Muscle of back (tissue), 11 donors: ENCODE measurements around the gene UTS2B. TPM values are rescaled to one million over a fixed set of nuclear protein-coding genes. Genes with fewer than 3 reads are reported as not detected.

ENCODE experiments used
- DNase-seq, 3 donors: peaks; one replicate each; pipeline versions ENCODE4 v3.0.0 to v3.0.0-alpha.2; 2013
- polyA plus RNA-seq, 10 donors: library from polyadenylated mRNA; unstranded; fragments of 120-200 nt; gene quantifications; one replicate each; pipeline ENCODE4 v1.2.1, GENCODE V29; 2013; ENCODE audit not compliant: insufficient read length in 10 of 10

UTS2B gene
- polyA plus RNA-seq, 10 donors = 0.12 to 0.22 (median 0.16) TPM; not detected in 7

DNA sequence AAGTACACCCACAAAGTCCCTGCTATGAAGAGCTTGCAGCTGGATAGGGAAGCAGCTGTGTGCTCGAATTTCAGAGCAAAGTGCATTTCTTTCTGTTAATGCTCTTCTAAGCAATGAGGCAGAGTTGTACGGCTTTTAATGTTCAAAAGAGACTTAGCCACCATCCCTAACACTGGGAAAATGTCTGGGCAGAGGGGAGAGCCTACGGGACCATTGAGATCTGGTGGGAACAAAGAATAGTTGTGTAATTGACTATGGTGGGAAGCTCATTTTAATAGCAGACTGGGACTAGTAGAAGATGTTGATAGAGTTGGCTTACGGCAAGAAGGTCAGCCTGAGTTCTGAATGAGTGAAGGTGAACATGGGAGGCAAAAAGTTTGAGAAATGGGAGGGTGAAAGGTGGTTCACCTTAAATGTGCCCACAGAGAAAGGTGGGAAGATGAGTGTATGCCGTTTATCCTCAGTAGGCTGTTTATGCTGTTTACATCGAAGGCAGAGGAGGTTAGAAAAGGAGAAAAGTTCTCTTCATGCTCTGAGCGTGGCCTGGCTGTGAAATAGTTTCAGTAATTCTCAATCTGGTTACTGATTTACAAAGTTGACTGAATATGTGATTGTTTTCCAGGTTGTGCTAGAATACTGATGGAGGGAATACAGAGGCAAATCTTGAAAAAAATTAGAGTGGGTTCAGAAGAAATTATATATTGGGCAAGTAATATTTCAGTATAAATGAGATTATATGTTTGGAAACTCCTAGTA lies 22.9 kb upstream of the UTS2B start:
- DNase-seq = no peak

DNA sequence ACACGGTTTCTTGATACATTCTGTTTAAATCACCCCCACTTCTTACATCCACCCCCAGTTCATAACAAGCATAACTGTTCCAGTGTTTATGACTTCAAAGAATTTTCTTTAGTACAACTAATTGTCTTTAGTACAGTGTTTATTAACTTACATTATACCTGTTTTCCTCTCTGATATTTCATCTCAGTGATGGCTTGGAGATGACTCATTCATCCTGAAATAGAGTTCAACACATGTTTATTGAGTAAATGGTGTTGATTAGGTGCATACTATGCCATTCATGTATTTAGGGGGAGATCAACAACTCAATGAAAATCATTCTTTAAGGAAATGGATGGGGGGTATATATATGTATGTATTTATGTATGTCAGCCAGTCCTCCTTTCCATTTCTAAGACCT lies 21.7 kb upstream of the UTS2B start:
- no peak for DNase-seq

DNA sequence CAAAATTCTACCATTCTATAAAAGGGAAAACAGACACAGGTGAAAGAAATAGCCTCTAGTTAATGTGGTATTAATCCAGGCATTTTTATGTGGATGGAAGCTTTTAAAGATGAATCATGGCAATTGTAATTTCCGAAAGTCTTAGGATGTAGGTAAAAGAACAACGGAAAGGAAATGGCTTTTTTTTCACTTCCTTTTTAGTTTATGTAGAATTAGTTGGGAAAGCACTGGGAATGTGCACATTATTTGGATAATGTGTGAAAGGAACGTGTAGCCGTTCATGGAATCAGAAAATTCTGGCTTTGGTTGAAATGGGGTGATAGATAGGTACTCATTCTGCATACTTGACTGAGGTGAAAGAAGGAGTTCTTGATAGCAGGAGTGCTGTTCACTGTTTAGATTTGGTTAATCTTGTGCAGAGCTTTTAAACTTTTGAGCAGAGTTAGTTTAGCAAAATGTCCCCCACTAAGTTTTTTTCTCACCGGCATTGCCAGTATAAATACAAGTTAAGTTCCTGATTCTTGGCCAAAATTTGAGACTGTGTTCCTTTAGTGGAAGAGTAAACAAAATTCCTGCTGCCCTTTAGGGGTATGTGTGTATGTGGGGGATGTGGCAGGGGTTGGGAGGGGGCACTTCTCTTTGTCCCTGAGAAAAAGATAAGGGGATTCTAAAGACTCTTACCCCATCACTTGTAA lies 20.2 kb upstream of the UTS2B start:
- DNase-seq = no peak

- no peak for DNase-seq
Observed at GRCh38 chr3:191348098-191348497, 17.8 kb upstream of the UTS2B start.

DNA sequence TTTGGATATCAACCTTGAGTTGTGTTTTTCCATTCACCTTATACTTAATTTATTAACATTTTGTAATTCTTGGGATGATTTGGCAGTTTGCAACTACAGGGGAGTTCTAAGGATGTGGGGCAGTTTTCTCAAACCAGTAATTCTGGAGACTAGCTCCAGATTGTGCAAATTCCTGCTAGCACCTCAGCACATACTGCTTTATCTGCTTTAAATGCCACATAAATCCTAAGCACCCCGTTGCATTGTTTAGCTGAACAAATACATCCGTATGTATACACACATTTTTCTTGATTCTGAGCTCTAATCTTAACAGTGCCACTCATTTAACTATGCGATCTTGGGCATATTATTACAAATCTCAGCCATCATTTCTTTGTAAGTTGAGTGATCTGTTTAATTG lies 16.9 kb upstream of the UTS2B start:
- no peak for DNase-seq

GRCh38 chr3:191345334-191345733 lies 15.0 kb upstream of the UTS2B start:
- no peak for DNase-seq

DNA sequence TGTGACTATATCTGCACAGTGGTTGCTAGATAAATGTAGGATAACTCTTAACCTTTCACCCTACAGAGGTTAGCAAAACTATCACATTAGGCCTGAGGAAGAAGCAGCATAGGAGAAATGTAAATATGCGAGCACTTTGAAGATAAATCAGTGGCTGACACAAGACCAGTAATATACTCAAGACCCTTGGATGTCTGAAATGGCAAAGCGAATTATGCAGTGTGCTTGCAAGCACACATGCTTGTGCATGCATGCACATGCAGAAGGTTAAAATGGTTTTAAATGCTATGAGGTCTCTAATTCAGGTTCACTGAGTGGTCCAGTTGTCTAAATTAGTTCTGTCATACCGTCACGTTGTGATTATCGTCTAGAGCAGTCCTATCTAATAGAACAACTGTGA lies 13.6 kb upstream of the UTS2B start:
- DNase-seq = no peak

DNA sequence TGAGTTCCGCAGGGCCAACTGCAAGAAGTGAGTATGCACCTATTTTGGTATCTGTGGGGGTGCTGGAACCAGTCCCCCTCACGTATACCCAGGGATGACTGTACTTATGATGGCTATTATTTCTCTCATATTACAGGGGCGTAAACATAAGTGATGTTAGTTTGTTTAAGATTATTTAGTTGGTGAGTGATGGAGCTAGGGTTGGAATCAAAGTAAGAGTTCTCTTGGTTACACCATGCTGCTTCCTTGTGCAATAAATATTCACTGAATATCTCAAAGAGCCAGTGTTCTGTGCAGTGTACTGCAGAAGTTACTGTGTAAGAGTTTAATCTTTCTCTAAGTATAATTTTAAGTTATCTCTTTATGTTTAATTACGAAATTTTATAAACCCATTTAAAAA lies 12.8 kb upstream of the UTS2B start:
- no peak for DNase-seq

DNA sequence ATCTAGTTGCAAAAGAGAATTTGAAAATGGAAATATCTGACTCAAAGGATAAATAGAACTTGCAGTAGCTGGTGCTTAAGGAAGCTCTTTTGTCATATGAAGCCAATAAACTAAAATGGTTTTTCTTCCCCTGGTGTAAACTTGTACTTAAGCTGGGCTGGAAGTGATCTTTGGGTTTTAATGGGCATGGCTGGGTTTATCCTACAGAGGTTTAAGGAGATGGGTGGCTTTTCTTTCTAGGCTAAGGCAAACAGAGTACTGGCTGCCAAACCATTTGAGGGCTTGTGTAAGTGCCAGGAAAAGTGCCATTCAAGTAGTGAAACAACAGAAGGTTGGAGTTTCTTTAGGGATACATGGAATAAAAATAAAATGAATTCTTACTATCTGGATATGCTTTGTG lies 12.1 kb upstream of the UTS2B start:
- DNase-seq = no peak

GRCh38 chr3:191342006-191342405 lies 11.7 kb upstream of the UTS2B start:
- DNase-seq = no peak

DNA sequence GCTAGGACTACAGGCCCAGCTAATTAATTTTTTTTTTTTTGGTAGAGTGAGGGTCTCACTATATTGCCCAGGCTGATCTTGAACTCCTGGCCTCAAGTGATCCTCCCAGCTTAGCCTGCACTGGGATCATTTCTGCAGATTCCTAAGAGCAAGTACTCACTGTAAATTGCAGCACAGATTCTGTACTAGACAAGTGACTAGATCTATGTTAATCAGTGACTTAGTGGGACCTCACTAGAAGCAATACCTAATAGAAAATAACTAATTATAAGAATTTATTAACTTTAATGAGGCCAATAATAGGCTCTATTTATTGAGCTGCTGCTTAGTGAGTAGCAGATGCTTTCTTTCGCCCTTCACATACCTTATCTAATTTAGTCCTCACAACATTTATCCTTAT lies 10.6 kb upstream of the UTS2B start:
- no peak for DNase-seq

GRCh38 chr3:191340351-191340750 lies 10.0 kb upstream of the UTS2B start:
- no peak for DNase-seq

- DNase-seq = no peak
Observed at GRCh38 chr3:191339316-191339917, 9.1 kb upstream of the UTS2B start.

DNA sequence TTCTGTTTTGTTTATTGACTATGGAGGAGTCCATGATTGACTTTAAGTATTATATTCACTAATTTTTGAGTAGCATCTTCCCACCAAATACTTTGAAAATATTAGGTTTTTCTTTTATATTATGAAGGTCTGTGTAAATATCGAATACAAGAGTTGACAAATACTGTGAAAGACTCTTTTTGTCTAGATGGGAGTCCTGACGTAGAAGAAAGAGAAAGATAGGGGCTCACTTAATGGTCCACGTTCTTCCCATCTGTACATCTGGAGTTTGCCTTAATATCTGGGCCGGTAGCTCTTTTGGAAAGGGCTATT lies 7.8 kb upstream of the UTS2B start:
- no peak for DNase-seq

DNA sequence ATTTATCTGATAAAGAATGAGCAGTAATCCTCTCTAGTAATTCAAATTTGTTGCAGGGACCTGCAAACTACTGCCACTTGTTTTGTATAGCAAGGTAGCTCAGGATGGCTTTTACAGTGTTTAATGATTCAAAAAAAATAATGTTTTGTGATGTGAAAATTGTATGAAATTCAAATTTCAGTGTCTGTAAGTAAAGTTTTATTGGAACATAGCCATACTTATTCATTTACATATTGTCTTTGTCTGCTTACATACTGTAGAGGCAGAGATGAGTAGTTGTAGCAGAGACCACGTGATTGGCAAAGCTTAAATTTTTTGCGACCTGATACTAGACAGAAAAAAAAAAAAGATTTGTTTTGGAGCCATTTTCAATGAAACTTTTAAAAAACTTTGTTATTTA lies 6.5 kb upstream of the UTS2B start:
- DNase-seq = no peak

DNA sequence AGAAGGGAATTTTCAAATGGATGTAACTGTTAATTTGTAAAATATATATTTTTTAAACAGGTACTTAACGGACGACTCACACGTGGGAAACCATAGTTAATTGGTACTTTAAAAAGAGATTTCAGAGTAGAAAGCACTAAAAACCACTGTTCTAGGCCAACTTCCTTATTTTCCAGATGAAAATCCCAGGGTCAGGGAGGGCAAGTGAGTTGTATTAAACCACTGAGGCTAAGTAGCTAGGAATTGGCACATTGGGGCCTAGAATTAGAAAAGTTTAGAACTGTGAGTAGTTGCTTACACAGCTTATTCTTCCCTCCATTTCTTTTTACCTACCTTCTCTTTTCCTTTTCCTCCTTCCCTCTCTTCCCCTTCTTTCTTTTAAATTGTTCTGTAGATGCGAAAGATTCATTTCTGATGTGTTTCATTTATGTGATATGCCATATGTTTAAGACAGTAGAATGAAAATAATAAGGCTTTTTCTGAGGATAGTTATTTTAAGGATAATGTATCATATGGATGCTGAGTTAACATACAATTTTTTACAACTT lies 4.1 kb upstream of the UTS2B start:
- no peak for DNase-seq

GRCh38 chr3:191333298-191333880 lies 3.1 kb upstream of the UTS2B start:
- DNase-seq = no peak

DNA sequence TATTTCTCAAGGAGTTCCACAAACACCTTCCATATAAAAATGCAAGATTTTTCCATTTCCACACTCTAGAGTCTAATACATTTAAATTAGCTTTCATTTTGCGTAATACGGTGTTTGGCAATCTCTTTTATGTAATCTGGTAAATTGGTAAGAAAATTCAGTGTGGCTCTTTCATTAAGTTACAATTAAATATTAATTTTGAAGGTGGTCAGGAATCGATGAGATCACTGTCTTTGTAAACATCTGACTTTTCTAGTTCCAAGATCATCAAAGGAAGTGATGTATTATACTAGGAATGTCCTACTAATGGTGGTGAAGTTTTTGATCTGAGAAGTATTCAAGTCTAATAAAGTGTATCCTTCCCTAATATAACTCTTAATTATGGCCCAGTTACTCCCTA lies 1.1 kb upstream of the UTS2B start:
- DNase-seq = no peak

DNA sequence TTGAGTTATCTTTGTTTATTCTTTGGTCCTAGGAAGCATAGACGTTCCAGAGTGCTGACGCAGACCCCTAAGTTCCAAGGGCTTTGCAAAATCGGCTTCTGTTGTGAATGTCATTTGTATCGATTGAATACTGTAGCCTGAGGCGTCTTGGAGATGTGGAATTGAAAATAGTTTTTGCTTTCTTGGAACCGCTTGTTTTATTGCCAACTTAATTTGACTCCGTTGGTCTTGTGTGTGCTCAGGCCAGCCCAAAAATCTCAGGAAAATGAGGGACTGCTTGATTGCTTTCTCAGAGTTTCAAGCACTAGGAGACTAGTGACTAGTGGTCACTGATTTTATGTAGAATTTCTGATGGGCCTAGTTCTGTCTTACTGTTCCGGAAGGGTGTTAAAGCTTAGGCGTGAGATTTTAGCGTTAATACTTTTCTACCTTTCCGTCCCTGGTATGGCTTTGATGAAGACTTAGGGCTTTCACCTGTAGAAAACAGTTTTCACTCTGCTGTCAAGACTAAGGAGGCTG lies 263 bp upstream of the UTS2B start:
- peak in 2 of 3 donors; percentile 15 to 57 for DNase-seq

DNA sequence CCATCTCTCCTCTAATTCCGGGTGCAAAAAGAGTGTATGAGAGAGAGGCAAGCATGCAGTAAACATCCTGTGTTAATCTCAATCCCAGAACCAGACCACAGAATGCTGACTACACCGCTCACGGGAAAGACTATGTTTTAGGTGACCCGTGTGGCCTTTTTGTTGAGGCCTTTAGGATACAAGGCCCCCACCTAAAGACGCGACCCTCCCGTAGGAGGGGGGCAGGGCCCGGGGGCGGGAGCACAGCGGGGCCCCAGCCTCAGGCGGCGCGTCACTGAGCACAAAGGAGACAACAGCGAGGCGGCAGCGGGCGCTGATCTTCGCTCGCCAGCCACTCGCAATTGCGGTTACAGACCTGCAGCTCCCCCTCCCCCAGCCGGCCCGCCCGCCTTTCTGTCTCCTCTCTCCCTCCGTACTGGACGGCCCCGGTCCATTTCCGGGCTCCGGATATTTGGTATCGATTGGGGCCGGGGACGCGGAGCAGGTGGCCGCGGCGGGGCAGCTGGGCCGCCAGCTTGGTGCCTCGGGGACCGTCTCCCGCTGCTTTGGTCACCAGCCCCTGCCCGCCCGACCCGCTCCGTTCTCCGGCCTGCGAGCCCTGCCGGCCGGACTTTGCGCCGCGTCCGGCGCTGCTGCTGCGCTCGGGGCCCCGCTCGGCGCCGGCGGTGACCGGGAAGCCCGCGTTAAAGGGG lies 1.2 kb downstream of the UTS2B start, which contains the start of gene CCDC50:
TSS of gene CCDC50 (plus strand) at position 433 of the 692 bp plus-strand sequence. CDS start 281 bp downstream, outside the sequence.
- peak; percentile 69 to 94 (median 81) for DNase-seq

DNA sequence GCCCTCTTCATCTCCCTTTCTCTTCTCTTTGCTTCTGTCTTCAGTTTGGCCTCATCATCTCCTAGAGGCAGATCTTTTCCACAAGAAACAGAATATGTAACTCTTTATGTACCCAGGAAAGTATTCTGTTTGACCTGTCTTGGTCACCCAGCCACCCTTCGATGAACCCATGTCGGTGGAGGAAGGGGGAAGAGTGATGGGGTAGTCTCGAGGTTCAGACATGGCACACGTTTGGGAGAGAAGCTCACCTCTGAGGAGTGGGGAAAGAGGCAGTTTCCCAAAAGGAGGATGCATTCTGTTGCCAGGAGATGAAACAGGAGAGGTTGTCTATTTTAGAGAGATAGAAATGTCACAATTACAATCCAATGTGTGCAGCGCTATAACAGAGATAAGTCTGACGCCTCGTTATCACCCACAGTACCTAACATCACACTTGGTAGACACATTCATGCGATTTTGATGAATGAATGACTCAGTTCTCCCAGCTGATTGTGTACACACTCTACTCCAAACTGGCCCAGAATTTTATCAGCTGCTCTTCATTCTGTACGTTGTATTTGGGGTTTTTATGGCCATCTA lies 1.9 kb downstream of the UTS2B start:
- no peak for DNase-seq
